Smooth muscle cell (in vitro differentiated cells): ENCODE results near the gene ECEL1. TPM values are rescaled to one million over a fixed set of nuclear protein-coding genes. Genes with fewer than 3 reads are reported as not detected.
"Not testable (repeated sequence)": the region's sequence is repeated elsewhere in the genome, so short reads cannot be mapped to it uniquely, and the experiment has no call there.

ENCODE experiments used
- DNase-seq: peaks from one replicate; lab custom pipeline; 2025; ENCODE audit not compliant: unreplicated experiment; lab: John Stamatoyannopoulos, UW
- H2AFZ ChIP-seq: fragments of 200-600 bp; sonication (generic); 2 replicates; pipeline ENCODE4 v1.6.0; 2016; ENCODE audit warnings: antibody characterized with exemption, low read depth, mild to moderate bottlenecking
- H3F3A ChIP-seq: fragments of 200-600 bp; sonication (generic); 2 replicates; pipeline ENCODE4 v1.6.0; 2017; ENCODE audit warnings: antibody characterized with exemption, low read depth
- H3K27ac ChIP-seq: fragments of 200-600 bp; sonication (generic); 2 replicates; pipeline ENCODE4 v1.5.1; 2016; ENCODE audit warnings: low read depth, mild to moderate bottlenecking
- H3K27me3 ChIP-seq: fragments of 200-600 bp; sonication (generic); 2 replicates; pipeline ENCODE4 v1.6.1; 2016; ENCODE audit warnings: low read depth, mild to moderate bottlenecking
- H3K36me3 ChIP-seq: fragments of 200-600 bp; sonication (generic); 2 replicates; pipeline ENCODE4 v1.5.1; 2016; ENCODE audit warnings: low read depth
- H3K4me1 ChIP-seq: fragments of 200-600 bp; sonication (generic); 2 replicates; pipeline ENCODE4 v1.5.1; 2016; ENCODE audit warnings: low read depth
- H3K4me2 ChIP-seq: fragments of 200-600 bp; sonication (generic); 2 replicates; pipeline ENCODE4 v1.6.0; 2016; ENCODE audit warnings: mild to moderate bottlenecking
- H3K4me3 ChIP-seq: fragments of 200-600 bp; sonication (generic); 2 replicates; pipeline ENCODE4 v1.5.1; 2016; ENCODE audit warnings: mild to moderate bottlenecking
- H3K79me2 ChIP-seq: fragments of 200-600 bp; sonication (generic); 2 replicates; pipeline ENCODE4 v1.6.0; 2016; ENCODE audit warnings: low read depth, mild to moderate bottlenecking
- H3K9ac ChIP-seq: fragments of 200-600 bp; sonication (generic); 2 replicates; pipeline ENCODE4 v1.6.0; 2016; ENCODE audit warnings: low read depth
- H3K9me3 ChIP-seq: fragments of 200-600 bp; sonication (generic); replicated peaks from 2 replicates; pipeline ENCODE4 v1.5.1; 2016; ENCODE audit warnings: low read depth
- H4K20me1 ChIP-seq: fragments of 200-600 bp; sonication (generic); 2 replicates; pipeline ENCODE4 v1.6.0; 2016; ENCODE audit warnings: low read depth
- CTCF ChIP-seq: fragments of 200-600 bp; sonication (generic); IDR thresholded peaks from 2 replicates; pipeline ENCODE4 v1.5.1; 2017; ENCODE audit warnings: borderline replicate concordance, mild to moderate bottlenecking, antibody characterized with exemption; ENCODE audit not compliant: insufficient read depth, poor library complexity, severe bottlenecking
- WGBS: methylation state at CpG from one replicate; pipeline ENCODE4 v1.1.7; 2016; ENCODE audit warnings: low lambda C conversion rate; 5-methylcytosine and 5-hydroxymethylcytosine counted together
- polyA plus RNA-seq: library from polyadenylated mRNA; unstranded; fragments of >200 nt; fragmentation: Nextera tagmentation; extraction: Ambion mirVana; gene quantifications from 2 replicates; pipeline ENCODE4 v1.2.1, GENCODE V29; 2016
- total RNA-seq: library from RNA; depleted of rRNA; stranded (reverse); fragments of >200 nt; gene quantifications from 2 replicates; pipeline ENCODE4 v1.2.3, GENCODE V29; 2014

Gene ECEL1
- total and polyA plus RNA-seq, 2 experiments from 2014 or later = not detected

GRCh38 chr2:232447638-232448303 is 39.9 kb downstream of the ECEL1 start:
- H3K4me2 ChIP-seq = no peak overlapping the region
- no peak for TF ChIP-seq CTCF
- whole genome bisulfite sequencing = 86% methylated on average over 18 of the region's 18 CpGs
- H3F3A ChIP-seq = no peaks in the 10 kb centered on the region
- no peak for DNase-seq
- no peaks in the 10 kb centered on the region for H3K79me2 ChIP-seq
- no peaks in the 10 kb centered on the region for H3K27me3 ChIP-seq
- no peak overlapping the region for H2AFZ ChIP-seq
- H4K20me1 ChIP-seq = no peaks in the 10 kb centered on the region
- H3K4me3 ChIP-seq = no peak overlapping the region
- no peak overlapping the region for H3K9ac ChIP-seq
- no peaks in the 10 kb centered on the region for H3K9me3 ChIP-seq
- no peaks in the 10 kb centered on the region for H3K36me3 ChIP-seq
- no peaks in the 10 kb centered on the region for H3K4me1 ChIP-seq
- no peak overlapping the region for H3K27ac ChIP-seq

- Histone ChIP-seq H3K27ac (no peak overlapping the region), H3K36me3 (no peaks in the 10 kb centered on the region), H3K4me3 (no peak overlapping the region), H3K4me1 (no peaks in the 10 kb centered on the region), H4K20me1 (no peaks in the 10 kb centered on the region), H3F3A (no peaks in the 10 kb centered on the region), H3K9ac (no peak overlapping the region), H3K27me3 (no peaks in the 10 kb centered on the region), H3K4me2 (no peak overlapping the region), H3K9me3 (no peaks in the 10 kb centered on the region), H3K79me2 (no peaks in the 10 kb centered on the region), H2AFZ (no peak overlapping the region)
- WGBS = 88% methylated on average over 9 of the region's 9 CpGs
- no peak for TF ChIP-seq CTCF
- no peak for DNase-seq
Measured at GRCh38 chr2:232447091-232447620, 40.5 kb downstream of the ECEL1 start.

GRCh38 chr2:232446266-232446777 is 41.3 kb downstream of the ECEL1 start:
- H2AFZ ChIP-seq, H3K4me1 ChIP-seq, H3K79me2 ChIP-seq, H3K36me3 ChIP-seq, H3K27me3 ChIP-seq, H4K20me1 ChIP-seq, H3K9me3 ChIP-seq, H3F3A ChIP-seq, H3K9ac ChIP-seq, H3K27ac ChIP-seq, H3K4me3 ChIP-seq, DNase-seq, H3K4me2 ChIP-seq: not testable (repeated sequence)
- WGBS = 44% methylated on average over 3 of the region's 9 CpGs
- peak; percentile 21 for TF ChIP-seq CTCF

- H3K9ac ChIP-seq, H3K36me3 ChIP-seq, H3K27me3 ChIP-seq, H3K4me2 ChIP-seq, H3K4me3 ChIP-seq, H4K20me1 ChIP-seq, H3K9me3 ChIP-seq, H3F3A ChIP-seq, DNase-seq, H3K27ac ChIP-seq, H3K4me1 ChIP-seq, H3K79me2 ChIP-seq, H2AFZ ChIP-seq: not testable (repeated sequence)
- WGBS = 87% methylated on average over 21 of the region's 29 CpGs
Measured at GRCh38 chr2:232445149-232445885, 42.3 kb downstream of the ECEL1 start.
